ENCODE measurements around the gene LTBP3. TPM values are rescaled to one million over a fixed set of nuclear protein-coding genes. Genes with fewer than 3 reads are reported as not detected.

Gene LTBP3
- total and polyA plus RNA-seq, 12 donors = 40.2 to 362 (median 221) TPM

DNA sequence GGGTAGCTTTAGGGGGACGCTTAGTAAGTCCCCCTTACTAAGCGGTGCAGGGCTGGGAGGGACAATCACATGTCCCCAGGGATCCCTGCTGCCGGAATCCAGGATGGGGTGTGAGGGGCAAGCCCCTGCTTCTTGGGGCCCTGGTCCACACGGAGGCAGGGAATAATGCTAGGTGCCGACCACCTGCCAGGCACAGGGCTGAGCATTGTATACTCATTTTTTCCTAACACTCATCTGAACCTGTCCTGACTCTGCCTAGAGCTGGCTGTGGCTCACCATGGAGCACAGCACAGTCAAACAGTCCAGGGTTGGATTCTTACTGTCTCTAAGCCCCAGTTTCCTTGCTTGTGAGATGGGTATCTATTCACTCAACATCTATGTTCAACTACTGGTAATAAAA lies 1.4 kb upstream of the LTBP3 start:
- Histone ChIP-seq H3K27ac (peak overlapping the region in 4 of 5 donors; percentile 86 to 96 (median 90)), H3K4me3 (no peak overlapping the region), H3K27me3 (no peaks in the 10 kb centered on the region), H3K9me3 (replicated peaks in 1 of 3) (no peaks in the 10 kb centered on the region), H3K4me1 (replicated peaks in 1 of 2) (peaks cover 40 to 58% of the 10 kb centered on the region in 2 donors), H3K36me3 (replicated peaks in 1 of 2) (no peaks in the 10 kb centered on the region)
- WGBS, 4 donors = 56 to 80% (median 66%) methylated on average over 1 to 5 of the region's 5 CpGs
- TF ChIP-seq POLR2A (IDR thresholded peaks at IDR 0.05) = no peak
- TF ChIP-seq, protein P1, sequence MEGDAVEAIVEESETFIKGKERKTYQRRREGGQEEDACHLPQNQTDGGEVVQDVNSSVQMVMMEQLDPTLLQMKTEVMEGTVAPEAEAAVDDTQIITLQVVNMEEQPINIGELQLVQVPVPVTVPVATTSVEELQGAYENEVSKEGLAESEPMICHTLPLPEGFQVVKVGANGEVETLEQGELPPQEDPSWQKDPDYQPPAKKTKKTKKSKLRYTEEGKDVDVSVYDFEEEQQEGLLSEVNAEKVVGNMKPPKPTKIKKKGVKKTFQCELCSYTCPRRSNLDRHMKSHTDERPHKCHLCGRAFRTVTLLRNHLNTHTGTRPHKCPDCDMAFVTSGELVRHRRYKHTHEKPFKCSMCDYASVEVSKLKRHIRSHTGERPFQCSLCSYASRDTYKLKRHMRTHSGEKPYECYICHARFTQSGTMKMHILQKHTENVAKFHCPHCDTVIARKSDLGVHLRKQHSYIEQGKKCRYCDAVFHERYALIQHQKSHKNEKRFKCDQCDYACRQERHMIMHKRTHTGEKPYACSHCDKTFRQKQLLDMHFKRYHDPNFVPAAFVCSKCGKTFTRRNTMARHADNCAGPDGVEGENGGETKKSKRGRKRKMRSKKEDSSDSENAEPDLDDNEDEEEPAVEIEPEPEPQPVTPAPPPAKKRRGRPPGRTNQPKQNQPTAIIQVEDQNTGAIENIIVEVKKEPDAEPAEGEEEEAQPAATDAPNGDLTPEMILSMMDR (IDR thresholded peaks at IDR 0.05) = no peak
- intact Hi-C loops (cut with DNase I) = no loop called here
- no peak for DNase-seq

DNA sequence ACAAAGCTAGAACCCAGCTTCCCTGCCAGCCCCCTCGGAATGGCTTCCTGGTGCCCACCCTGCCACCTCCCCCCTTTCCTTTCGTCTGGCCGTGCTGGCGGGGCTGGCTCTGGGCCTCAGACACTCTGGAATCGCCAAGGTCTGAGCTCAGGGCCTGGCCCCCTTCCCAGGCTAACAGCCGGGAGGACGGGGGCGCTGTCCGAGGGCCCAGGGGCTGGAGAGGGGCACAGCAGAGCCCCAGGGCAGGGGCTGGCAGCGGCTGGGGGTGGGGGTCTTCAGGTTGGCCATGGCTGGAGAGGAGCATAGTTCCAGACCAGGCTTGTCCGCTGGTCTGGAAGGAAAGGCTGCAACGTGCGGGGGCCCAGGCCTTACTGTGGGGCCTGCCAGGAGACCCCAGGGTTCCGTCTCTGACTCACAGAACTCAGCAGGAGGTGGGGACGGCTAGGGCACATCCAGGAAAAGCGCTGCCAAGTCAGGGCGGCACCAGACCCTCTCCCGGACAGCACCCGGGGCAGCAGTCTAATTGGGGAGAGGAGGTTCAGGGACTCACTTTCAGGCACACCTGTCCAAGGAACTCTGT lies 861 bp upstream of the LTBP3 start:
- intact Hi-C loops (cut with DNase I) = no loop called here
- peaks cover 40 to 61% of the 10 kb centered on the region in 2 donors for H3K4me1 ChIP-seq (replicated peaks in 1 of 2)
- no peak for TF ChIP-seq POLR2A (IDR thresholded peaks at IDR 0.05)
- TF ChIP-seq, protein P1 (IDR thresholded peaks at IDR 0.05) = no peak
- peak overlapping the region in 1 of 4 donors; percentile 82 for H3K4me3 ChIP-seq
- peak overlapping the region; percentile 86 to 96 (median 88) for H3K27ac ChIP-seq
- peak in 5 of 7 donors; percentile 66 to 76 (median 69) for DNase-seq
- no peaks in the 10 kb centered on the region for H3K27me3 ChIP-seq
- H3K36me3 ChIP-seq (replicated peaks in 1 of 2) = peaks cover 0 to under 1% of the 10 kb centered on the region in 2 donors
- WGBS, 4 donors = 24 to 71% (median 32%) methylated on average over 5 to 19 of the region's 19 CpGs
- H3K9me3 ChIP-seq (replicated peaks in 1 of 3) = no peaks in the 10 kb centered on the region

DNA sequence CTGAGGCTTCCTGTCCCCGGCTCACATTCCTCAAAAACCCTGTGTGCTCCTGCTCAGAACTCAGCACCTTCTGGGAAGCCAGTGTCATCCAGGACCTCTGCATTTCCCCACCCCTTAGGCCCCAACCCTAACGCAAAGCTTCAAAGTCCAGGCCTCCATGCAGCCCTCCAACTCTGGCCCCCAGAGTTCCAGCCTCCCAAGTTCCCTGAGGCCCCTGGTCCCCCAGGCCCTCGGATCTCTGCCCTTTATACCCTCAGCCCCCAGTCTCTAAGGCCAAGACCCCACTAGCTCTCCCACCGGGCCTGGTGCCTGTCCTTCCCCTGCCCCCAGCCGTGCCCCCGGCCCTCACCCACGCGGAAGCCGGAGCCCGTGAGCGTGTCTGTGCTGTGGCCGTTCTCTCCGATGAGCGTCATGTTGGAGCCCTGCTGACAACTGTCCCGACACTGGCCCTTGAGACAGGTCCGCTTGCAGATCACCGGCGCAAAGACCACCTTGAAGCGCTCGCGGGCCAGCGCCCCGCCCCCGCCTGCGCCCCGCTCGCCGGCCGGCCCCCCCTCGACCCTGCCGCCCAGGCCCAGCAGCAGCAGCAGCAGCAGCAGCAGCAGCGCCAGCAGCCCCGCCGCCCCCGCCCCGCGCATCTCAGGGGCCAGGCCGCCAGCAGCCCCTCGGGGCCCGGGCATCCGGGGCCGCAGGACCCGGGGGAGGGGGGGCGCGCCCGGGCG lies 718 bp downstream of the LTBP3 start:
- 2 to 10% (median 4%) methylated on average over 6 to 47 of the region's 47 CpGs for WGBS, 4 donors
- intact Hi-C loops (cut with DNase I) = no loop called here
- Histone ChIP-seq H3K4me1 (replicated peaks in 1 of 2) (peaks cover 40 to 61% of the 10 kb centered on the region in 2 donors), H3K27me3 (no peaks in the 10 kb centered on the region), H3K27ac (peak overlapping the region; percentile 48 to 96 (median 87)), H3K9me3 (replicated peaks in 1 of 3) (no peaks in the 10 kb centered on the region), H3K4me3 (peak overlapping the region in 2 of 4 donors; percentile 44 to 82), H3K36me3 (replicated peaks in 1 of 2) (peaks cover 0 to 11% of the 10 kb centered on the region in 2 donors)
- DNase-seq = no peak
- TF ChIP-seq, protein P1 (IDR thresholded peaks at IDR 0.05) = no peak
- no peak for TF ChIP-seq POLR2A (IDR thresholded peaks at IDR 0.05)

DNA sequence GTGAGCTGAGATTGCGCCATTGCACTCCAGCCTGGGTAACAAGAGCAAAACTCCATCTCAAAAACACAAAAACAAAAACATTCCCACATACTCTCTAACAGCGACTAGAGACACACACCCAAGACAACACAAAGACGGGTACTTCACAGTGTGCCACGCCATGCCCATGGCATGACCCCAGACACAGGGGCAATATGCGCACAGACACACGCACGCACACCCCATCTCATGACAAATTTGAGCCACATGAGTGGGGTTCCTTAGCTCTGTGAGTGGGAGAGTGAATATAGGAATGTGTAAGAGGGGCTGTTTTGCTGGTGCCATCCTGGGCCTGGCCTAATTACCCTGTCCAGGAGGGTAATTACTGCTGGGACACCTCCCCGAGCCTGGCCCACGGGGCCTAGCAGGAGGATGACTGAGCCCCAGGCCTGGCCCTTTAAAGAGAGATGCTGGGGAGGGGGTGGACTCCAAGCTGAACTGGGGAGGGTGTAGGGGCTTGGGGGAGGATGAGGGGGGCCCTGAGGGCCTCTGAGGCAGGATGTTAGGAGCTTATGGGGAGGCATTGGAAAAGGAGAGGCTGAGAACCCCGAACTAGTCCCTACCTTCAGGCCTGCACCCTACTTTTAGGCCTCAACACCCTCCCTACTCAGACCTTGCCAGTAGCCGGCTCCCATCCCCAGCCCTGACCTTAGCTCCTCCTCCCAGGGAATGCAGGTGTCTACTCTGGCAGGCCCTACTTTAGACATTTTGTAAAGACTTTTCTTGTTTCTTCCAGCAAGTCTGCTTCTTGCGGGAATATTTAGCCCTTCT lies 1.5 kb downstream of the LTBP3 start:
- H3K4me3 ChIP-seq = peak overlapping the region in 2 of 4 donors; percentile 44 to 82
- H3K27me3 ChIP-seq = no peaks in the 10 kb centered on the region
- peak overlapping the region; percentile 48 to 96 (median 87) for H3K27ac ChIP-seq
- H3K36me3 ChIP-seq (replicated peaks in 1 of 2) = peaks cover 0 to 18% of the 10 kb centered on the region in 2 donors
- 73 to 79% (median 76%) methylated on average over 9 to 12 of the region's 12 CpGs for WGBS, 4 donors
- no peak for TF ChIP-seq POLR2A (IDR thresholded peaks at IDR 0.05)
- TF ChIP-seq, protein P1 (IDR thresholded peaks at IDR 0.05) = no peak
- H3K4me1 ChIP-seq (replicated peaks in 1 of 2) = peaks cover 40 to 61% of the 10 kb centered on the region in 2 donors
- DNase-seq = peak in 1 of 7 donors; percentile 51
- H3K9me3 ChIP-seq (replicated peaks in 1 of 3) = no peaks in the 10 kb centered on the region
- intact Hi-C loops (cut with DNase I) = no loop called here

Measured in adrenal gland (tissue), 12 donors.